ENCODE measurements around the gene CNOT3. TPM values are rescaled to one million over a fixed set of nuclear protein-coding genes. Genes with fewer than 3 reads are reported as not detected.

The CNOT3 gene
- total and polyA plus RNA-seq, 2 of the 13 experiments (the other 11 are each of a cell fraction or from before 2014, with no cell fraction given): 4.3 to 5.8 TPM

DNA sequence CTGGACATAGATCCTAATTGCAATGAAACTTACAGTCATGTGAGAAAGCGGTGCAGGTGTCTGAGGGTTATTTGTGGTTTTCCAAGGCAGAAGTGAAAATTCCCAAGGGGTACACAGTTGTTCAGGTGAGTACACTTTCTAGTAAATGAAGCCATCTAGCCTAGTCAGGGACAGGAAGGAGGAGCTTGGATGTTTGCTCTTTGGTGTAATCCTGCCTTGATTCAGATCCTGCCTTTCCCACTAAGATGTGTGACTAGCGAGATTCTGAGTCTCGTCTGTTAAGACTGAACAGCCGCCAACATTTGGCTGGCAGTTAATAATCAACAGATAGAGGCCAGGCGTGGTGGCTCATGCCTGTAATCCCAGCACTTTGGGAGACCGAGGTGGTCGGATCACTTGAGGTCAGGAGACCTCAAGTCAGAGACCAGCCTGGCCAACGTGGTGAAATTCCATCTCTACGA lies 65.6 kb downstream of the CNOT3 start (continued):
- TF ChIP-seq, protein P1, sequence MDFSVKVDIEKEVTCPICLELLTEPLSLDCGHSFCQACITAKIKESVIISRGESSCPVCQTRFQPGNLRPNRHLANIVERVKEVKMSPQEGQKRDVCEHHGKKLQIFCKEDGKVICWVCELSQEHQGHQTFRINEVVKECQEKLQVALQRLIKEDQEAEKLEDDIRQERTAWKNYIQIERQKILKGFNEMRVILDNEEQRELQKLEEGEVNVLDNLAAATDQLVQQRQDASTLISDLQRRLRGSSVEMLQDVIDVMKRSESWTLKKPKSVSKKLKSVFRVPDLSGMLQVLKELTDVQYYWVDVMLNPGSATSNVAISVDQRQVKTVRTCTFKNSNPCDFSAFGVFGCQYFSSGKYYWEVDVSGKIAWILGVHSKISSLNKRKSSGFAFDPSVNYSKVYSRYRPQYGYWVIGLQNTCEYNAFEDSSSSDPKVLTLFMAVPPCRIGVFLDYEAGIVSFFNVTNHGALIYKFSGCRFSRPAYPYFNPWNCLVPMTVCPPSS (IDR thresholded peaks at IDR 0.05): no peak
- TF ChIP-seq, protein P2, sequence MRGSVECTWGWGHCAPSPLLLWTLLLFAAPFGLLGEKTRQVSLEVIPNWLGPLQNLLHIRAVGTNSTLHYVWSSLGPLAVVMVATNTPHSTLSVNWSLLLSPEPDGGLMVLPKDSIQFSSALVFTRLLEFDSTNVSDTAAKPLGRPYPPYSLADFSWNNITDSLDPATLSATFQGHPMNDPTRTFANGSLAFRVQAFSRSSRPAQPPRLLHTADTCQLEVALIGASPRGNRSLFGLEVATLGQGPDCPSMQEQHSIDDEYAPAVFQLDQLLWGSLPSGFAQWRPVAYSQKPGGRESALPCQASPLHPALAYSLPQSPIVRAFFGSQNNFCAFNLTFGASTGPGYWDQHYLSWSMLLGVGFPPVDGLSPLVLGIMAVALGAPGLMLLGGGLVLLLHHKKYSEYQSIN (CRISPR knock-in tag; IDR thresholded peaks at IDR 0.05; ENCODE audit: borderline replicate concordance): no peak
- no peak for TF ChIP-seq ZNF768 (CRISPR knock-in tag; IDR thresholded peaks at IDR 0.05)
- TF ChIP-seq, protein P3, sequence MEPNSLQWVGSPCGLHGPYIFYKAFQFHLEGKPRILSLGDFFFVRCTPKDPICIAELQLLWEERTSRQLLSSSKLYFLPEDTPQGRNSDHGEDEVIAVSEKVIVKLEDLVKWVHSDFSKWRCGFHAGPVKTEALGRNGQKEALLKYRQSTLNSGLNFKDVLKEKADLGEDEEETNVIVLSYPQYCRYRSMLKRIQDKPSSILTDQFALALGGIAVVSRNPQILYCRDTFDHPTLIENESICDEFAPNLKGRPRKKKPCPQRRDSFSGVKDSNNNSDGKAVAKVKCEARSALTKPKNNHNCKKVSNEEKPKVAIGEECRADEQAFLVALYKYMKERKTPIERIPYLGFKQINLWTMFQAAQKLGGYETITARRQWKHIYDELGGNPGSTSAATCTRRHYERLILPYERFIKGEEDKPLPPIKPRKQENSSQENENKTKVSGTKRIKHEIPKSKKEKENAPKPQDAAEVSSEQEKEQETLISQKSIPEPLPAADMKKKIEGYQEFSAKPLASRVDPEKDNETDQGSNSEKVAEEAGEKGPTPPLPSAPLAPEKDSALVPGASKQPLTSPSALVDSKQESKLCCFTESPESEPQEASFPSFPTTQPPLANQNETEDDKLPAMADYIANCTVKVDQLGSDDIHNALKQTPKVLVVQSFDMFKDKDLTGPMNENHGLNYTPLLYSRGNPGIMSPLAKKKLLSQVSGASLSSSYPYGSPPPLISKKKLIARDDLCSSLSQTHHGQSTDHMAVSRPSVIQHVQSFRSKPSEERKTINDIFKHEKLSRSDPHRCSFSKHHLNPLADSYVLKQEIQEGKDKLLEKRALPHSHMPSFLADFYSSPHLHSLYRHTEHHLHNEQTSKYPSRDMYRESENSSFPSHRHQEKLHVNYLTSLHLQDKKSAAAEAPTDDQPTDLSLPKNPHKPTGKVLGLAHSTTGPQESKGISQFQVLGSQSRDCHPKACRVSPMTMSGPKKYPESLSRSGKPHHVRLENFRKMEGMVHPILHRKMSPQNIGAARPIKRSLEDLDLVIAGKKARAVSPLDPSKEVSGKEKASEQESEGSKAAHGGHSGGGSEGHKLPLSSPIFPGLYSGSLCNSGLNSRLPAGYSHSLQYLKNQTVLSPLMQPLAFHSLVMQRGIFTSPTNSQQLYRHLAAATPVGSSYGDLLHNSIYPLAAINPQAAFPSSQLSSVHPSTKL (CRISPR knock-in tag; IDR thresholded peaks at IDR 0.05): peak; percentile 56
- TF ChIP-seq MEIS2 (CRISPR knock-in tag; IDR thresholded peaks at IDR 0.05): no peak
- TF ChIP-seq, protein P4, sequence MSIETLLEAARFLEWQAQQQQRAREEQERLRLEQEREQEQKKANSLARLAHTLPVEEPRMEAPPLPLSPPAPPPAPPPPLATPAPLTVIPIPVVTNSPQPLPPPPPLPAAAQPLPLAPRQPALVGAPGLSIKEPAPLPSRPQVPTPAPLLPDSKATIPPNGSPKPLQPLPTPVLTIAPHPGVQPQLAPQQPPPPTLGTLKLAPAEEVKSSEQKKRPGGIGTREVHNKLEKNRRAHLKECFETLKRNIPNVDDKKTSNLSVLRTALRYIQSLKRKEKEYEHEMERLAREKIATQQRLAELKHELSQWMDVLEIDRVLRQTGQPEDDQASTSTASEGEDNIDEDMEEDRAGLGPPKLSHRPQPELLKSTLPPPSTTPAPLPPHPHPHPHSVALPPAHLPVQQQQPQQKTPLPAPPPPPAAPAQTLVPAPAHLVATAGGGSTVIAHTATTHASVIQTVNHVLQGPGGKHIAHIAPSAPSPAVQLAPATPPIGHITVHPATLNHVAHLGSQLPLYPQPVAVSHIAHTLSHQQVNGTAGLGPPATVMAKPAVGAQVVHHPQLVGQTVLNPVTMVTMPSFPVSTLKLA (IDR thresholded peaks at IDR 0.05): no peak
- TF ChIP-seq, protein P5, sequence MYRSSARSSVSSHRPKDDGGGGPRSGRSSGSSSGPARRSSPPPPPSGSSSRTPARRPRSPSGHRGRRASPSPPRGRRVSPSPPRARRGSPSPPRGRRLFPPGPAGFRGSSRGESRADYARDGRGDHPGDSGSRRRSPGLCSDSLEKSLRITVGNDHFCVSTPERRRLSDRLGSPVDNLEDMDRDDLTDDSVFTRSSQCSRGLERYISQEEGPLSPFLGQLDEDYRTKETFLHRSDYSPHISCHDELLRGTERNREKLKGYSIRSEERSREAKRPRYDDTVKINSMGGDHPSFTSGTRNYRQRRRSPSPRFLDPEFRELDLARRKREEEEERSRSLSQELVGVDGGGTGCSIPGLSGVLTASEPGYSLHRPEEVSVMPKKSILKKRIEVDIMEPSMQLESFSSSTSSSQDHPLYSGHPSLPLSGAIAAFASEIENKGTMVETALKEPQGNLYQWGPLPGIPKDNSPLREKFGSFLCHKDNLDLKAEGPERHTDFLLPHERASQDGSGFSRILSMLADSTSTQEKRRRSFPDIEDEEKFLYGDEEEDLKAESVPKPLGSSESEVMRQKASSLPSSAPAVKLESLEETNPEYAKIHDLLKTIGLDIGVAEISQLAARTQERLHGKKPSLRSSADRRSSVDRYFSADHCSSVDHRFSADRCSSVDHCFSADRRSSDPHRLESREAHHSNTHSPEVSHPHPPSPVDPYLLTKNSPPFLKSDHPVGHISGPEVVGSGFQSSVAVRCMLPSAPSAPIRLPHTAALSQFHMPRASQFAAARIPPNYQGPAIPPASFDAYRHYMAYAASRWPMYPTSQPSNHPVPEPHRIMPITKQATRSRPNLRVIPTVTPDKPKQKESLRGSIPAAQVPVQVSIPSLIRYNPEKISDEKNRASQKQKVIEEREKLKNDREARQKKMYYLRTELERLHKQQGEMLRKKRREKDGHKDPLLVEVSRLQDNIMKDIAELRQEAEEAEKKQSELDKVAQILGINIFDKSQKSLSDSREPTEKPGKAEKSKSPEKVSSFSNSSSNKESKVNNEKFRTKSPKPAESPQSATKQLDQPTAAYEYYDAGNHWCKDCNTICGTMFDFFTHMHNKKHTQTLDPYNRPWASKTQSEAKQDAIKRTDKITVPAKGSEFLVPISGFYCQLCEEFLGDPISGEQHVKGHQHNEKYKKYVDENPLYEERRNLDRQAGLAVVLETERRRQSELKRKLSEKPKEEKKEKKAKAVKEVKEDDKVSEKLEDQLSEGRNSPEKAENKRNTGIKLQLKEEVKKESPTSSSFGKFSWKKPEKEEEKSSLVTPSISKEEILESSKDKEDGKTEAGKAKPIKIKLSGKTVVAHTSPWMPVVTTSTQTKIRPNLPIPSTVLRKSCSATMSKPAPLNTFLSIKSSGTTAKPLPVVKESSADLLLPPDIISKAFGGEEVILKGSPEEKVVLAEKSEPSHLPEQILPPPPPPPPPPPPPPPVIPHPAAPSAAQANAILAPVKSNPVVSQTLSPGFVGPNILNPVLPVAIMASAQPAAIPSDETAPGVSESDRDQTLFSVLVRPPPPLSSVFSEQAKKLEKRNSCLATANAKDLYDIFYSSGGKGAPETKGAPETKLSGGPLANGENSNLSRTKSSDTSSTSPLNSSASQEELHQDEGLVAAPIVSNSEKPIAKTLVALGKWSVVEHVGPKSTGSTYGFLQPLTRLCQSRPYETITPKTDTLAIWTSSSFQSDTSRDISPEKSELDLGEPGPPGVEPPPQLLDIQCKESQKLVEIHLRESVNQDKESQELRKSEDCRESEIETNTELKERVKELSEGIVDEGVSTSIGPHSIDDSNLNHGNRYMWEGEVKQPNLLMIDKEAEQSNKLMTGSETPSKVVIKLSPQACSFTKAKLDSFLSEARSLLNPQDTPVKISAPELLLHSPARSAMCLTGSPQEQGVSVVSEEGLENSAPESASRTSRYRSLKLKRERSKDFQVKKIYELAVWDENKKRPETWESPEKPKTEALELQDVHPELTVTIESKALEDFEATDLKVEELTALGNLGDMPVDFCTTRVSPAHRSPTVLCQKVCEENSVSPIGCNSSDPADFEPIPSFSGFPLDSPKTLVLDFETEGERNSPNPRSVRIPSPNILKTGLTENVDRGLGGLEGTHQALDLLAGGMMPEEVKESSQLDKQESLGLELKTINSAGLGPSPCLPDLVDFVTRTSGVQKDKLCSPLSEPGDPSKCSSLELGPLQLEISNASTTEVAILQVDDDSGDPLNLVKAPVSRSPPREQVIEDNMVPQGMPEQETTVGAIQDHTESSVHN (CRISPR knock-in tag; IDR thresholded peaks at IDR 0.05): no peak
- no peak for TF ChIP-seq DMAP1 (CRISPR knock-in tag; IDR thresholded peaks at IDR 0.05)
- TF ChIP-seq SMARCE1 (IDR thresholded peaks at IDR 0.05; ENCODE audit: borderline replicate concordance): no peak
- TF ChIP-seq, protein P6, sequence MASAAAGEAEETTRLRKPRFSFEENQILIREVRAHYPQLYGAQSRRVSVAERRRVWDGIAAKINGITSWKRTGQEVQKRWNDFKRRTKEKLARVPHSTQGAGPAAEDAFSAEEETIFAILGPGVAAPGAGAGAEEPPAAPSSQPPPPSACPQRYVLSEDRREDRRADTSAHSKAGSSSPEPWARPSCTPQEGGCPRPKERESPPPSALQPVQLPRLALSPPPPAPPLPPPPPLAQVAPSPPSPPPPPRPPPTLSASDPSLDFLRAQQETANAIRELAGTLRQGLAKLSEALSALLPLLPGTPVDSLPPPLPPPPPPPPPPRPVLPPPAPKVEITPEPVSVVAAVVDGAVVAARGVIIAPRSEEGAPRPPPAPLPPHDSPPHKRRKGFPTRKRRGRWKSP (CRISPR knock-in tag; IDR thresholded peaks at IDR 0.05): no peak
- no peak for TF ChIP-seq ZBTB1 (CRISPR knock-in tag; IDR thresholded peaks at IDR 0.05; ENCODE audit: borderline replicate concordance)
- peak; percentile 57 for TF ChIP-seq ASH2L (IDR thresholded peaks at IDR 0.05; ENCODE audit: insufficient read length, low read depth, low read length)

All from HepG2 (cell line).